BLaER1 (cell line): Measurements from ENCODE around the gene EYA4.

Source experiments
- H3K27ac ChIP-seq: shearing (Covaris generic); formaldehyde crosslinking; 2 replicates; pipeline ENCODE4 v1.8.1; 2022
- H3K27me3 ChIP-seq: shearing (Covaris generic); formaldehyde crosslinking; 2 replicates; pipeline ENCODE4 v1.8.1; 2022
- H3K36me3 ChIP-seq: shearing (Covaris generic); formaldehyde crosslinking; 2 replicates; pipeline ENCODE4 v1.8.1; 2022
- H3K4me1 ChIP-seq: shearing (Covaris generic); formaldehyde crosslinking; 2 replicates; pipeline ENCODE4 v1.8.1; 2022
- H3K4me2 ChIP-seq: shearing (Covaris generic); formaldehyde crosslinking; 2 replicates; pipeline ENCODE4 v1.8.1; 2022
- H3K4me3 ChIP-seq: shearing (Covaris generic); formaldehyde crosslinking; 2 replicates; pipeline ENCODE4 v1.8.1; 2022
- H3K9ac ChIP-seq: shearing (Covaris generic); formaldehyde crosslinking; 2 replicates; pipeline ENCODE4 v1.8.1; 2022
- H3K9me3 ChIP-seq: shearing (Covaris generic); formaldehyde crosslinking; 2 replicates; pipeline ENCODE4 v1.8.1; 2022
- H4K20me1 ChIP-seq: shearing (Covaris generic); formaldehyde crosslinking; 2 replicates; pipeline ENCODE4 v1.8.1; 2022
- Cebpa-rat ChIP-seq: shearing (Covaris generic); IDR thresholded peaks from 2 replicates; pipeline ENCODE4 v1.8.1; 2022

Gene EYA4

DNA sequence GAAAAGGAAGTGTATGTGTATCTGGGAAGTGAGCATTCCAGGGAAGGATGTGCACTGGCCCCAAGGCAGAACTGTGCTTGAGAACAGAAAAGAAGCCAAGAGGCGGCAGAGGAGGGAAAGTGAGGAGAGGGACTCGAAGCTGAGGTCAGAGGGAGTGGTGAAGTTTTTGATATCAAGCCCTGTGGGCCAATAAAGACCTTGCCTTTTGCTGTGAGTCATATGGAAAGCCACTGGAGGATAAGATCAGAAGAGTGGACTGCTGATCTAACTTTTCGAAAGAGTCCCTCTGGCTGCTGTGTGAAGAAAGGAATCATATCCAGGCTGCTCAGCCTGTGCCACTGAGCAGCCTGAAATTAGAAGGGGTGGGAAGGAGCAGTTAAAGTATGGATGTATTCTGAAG, 99.4 kb downstream of the EYA4 start:
- Histone ChIP-seq H3K27ac (no peak overlapping the region), H3K9me3 (no peaks in the 10 kb centered on the region), H3K27me3 (no peaks in the 10 kb centered on the region), H3K9ac (no peak overlapping the region), H3K4me2 (no peak overlapping the region), H3K36me3 (peaks cover 16% of the 10 kb centered on the region; the same call in 1 of the 2 replicates), H3K4me1 (no peaks in the 10 kb centered on the region), H4K20me1 (no peaks in the 10 kb centered on the region), H3K4me3 (no peak overlapping the region)
- no peak for TF ChIP-seq Cebpa-rat

GRCh38 chr6:133341607-133342158, 100.5 kb downstream of the EYA4 start:
- no peak for TF ChIP-seq Cebpa-rat
- H3K4me3 ChIP-seq = no peak overlapping the region
- H3K4me1 ChIP-seq = no peaks in the 10 kb centered on the region
- no peaks in the 10 kb centered on the region for H3K9me3 ChIP-seq
- H3K4me2 ChIP-seq = no peak overlapping the region
- no peak overlapping the region for H3K9ac ChIP-seq
- peaks cover 16% of the 10 kb centered on the region; the same call in 1 of the 2 replicates for H3K36me3 ChIP-seq
- no peaks in the 10 kb centered on the region for H4K20me1 ChIP-seq
- no peak overlapping the region for H3K27ac ChIP-seq
- H3K27me3 ChIP-seq = no peaks in the 10 kb centered on the region

DNA sequence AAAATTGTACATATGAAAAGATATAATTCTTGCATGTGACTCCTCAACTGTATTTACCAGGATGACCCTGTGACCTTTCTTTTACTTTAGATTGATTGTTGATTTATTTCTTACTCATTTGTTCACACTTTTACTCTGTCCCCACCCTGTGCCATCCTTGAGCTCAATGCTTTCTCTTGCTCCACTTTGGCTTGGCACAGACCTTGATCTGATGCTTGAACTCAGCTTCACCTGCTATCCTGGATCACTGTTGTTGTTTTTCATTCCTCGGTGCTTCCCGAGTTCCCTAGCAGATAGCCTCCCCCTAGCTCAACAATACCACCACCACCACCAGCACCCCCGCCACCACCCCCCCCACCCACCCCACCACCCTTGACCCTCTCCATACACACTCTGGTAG, 102.1 kb downstream of the EYA4 start:
- H3K9ac ChIP-seq = no peak overlapping the region
- no peaks in the 10 kb centered on the region for H3K27me3 ChIP-seq
- no peak for TF ChIP-seq Cebpa-rat
- H3K4me2 ChIP-seq = no peak overlapping the region
- no peak overlapping the region for H3K27ac ChIP-seq
- H3K9me3 ChIP-seq = no peaks in the 10 kb centered on the region
- peaks cover 24% of the 10 kb centered on the region; the same call in 1 of the 2 replicates for H3K36me3 ChIP-seq
- H3K4me1 ChIP-seq = no peaks in the 10 kb centered on the region
- no peaks in the 10 kb centered on the region for H4K20me1 ChIP-seq
- no peak overlapping the region for H3K4me3 ChIP-seq

- Histone ChIP-seq H3K9ac (no peak overlapping the region), H3K27me3 (no peaks in the 10 kb centered on the region), H3K4me1 (no peaks in the 10 kb centered on the region), H3K27ac (no peak overlapping the region), H3K4me3 (no peak overlapping the region), H4K20me1 (no peaks in the 10 kb centered on the region), H3K9me3 (peaks cover 4% of the 10 kb centered on the region; the same call in 1 of the 2 replicates), H3K4me2 (no peak overlapping the region), H3K36me3 (peaks cover 30% of the 10 kb centered on the region)
- no peak for TF ChIP-seq Cebpa-rat
Measured at GRCh38 chr6:133348846-133349245, 107.7 kb downstream of the EYA4 start.

DNA sequence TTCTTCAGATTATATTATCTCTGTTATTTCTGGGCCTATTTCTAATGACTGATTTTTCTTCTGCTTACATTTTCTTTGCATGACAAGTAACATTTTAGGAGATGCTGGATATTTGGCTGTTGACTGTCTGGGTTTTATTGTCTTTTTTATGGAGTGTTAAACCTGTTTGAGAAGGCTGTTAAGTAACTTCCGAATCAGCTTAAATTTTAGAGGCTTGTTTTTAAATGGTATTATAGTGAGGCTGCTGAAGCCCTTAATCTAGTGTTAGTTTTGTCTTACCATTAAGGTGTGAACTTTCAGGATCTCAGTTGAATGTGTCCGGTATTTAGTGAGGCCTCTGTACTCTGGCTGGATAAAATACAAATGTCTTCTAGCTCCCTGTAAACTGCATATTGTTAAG, 109.8 kb downstream of the EYA4 start:
- no peak for TF ChIP-seq Cebpa-rat
- Histone ChIP-seq H3K27ac (no peak overlapping the region), H3K4me2 (no peak overlapping the region)

GRCh38 chr6:133352046-133352445, 110.9 kb downstream of the EYA4 start:
- Histone ChIP-seq H3K4me2 (no peak overlapping the region), H3K36me3 (peaks cover 32% of the 10 kb centered on the region), H3K4me1 (no peaks in the 10 kb centered on the region), H3K9ac (no peak overlapping the region), H3K4me3 (no peak overlapping the region), H3K27ac (no peak overlapping the region), H3K27me3 (no peaks in the 10 kb centered on the region), H4K20me1 (no peaks in the 10 kb centered on the region), H3K9me3 (peaks cover 17% of the 10 kb centered on the region)
- no peak for TF ChIP-seq Cebpa-rat

More for the DNA sequence above, 109.8 kb downstream of the EYA4 start:
- Histone ChIP-seq H3K9ac (no peak overlapping the region), H3K36me3 (peaks cover 37% of the 10 kb centered on the region), H3K9me3 (peaks cover 16% of the 10 kb centered on the region), H3K4me1 (no peaks in the 10 kb centered on the region), H4K20me1 (no peaks in the 10 kb centered on the region), H3K4me3 (no peak overlapping the region), H3K27me3 (no peaks in the 10 kb centered on the region)

DNA sequence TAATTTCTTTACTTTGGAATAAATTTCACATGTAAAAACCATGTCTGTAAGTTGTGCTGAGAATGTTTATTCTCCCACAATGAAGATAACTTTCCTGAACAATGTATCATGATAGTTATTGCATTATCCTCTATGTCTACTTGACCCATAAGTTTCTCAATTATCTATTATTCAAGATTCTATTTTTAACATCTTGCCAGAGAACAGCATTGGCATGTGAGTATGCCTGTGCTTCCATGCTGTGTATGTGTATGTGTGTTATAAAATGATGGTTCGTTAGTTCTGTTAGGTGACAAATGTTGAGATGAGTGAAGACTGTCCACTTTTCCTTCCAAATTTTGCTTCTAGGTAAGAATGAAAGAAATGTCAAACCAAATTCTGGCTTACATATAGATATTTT, 111.9 kb downstream of the EYA4 start:
- Histone ChIP-seq H4K20me1 (no peaks in the 10 kb centered on the region), H3K4me1 (no peaks in the 10 kb centered on the region), H3K4me3 (no peak overlapping the region), H3K4me2 (no peak overlapping the region), H3K27ac (no peak overlapping the region), H3K27me3 (no peaks in the 10 kb centered on the region), H3K36me3 (peaks cover 24% of the 10 kb centered on the region), H3K9ac (no peak overlapping the region), H3K9me3 (peaks cover 17% of the 10 kb centered on the region)
- no peak for TF ChIP-seq Cebpa-rat

DNA sequence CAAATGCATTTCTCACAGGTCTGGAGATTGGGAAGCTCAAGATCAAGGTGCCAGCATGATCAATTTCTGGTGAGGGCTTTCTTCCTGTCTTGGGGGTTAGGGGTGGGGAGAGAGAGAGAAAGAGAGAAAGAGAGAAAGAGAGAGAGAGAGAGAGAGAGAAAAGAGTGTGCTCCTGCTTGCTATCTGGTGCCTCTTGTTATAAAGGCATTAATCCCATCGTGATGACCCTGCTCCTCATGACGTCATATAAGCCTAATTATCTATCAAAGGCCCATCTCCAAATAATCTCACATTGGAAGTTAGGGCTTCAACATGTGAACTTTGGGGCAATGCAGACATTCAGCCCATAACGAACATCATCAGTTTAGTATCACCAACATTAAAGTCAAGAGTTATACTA, 114.8 kb downstream of the EYA4 start:
- no peaks in the 10 kb centered on the region for H4K20me1 ChIP-seq
- no peak overlapping the region for H3K9ac ChIP-seq
- no peak overlapping the region for H3K27ac ChIP-seq
- H3K4me3 ChIP-seq = no peak overlapping the region
- H3K36me3 ChIP-seq = peaks cover 15% of the 10 kb centered on the region
- H3K4me2 ChIP-seq = no peak overlapping the region
- no peaks in the 10 kb centered on the region for H3K27me3 ChIP-seq
- no peaks in the 10 kb centered on the region for H3K4me1 ChIP-seq
- peaks cover 14% of the 10 kb centered on the region; the same call in 1 of the 2 replicates for H3K9me3 ChIP-seq
- no peak for TF ChIP-seq Cebpa-rat

DNA sequence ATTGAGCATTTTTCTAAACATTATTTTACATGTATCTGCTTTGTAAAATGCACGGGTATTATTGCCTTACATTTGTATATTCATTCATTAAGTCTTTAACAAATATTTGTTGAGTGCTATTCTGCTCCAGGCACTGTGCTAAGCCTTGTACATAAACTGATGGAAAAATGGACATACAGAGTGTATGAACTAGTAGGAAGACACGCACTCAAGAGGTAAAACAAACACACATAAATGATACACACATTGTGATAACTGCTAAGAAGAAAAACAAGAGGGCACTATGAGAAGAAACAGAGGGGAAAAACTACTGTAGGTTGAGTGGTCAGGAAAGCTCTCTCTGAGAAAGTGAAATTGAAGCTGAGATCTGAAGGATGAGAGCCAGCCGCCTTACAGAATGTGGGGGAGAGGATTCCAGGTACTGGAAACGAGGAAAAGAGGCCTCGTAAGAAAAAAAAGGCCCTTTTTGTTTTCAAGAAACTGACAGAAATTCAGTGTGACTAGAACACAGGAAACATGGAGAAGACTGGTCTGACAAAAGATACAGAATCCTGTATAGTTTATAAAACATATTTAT, 117.5 kb downstream of the EYA4 start:
- H3K9me3 ChIP-seq = peaks cover 23% of the 10 kb centered on the region
- H3K27me3 ChIP-seq = no peaks in the 10 kb centered on the region
- H3K27ac ChIP-seq = no peak overlapping the region
- no peaks in the 10 kb centered on the region for H4K20me1 ChIP-seq
- TF ChIP-seq Cebpa-rat = no peak
- H3K4me1 ChIP-seq = no peaks in the 10 kb centered on the region
- H3K4me2 ChIP-seq = no peak overlapping the region
- peaks cover 42% of the 10 kb centered on the region for H3K36me3 ChIP-seq
- no peak overlapping the region for H3K9ac ChIP-seq
- H3K4me3 ChIP-seq = no peak overlapping the region

DNA sequence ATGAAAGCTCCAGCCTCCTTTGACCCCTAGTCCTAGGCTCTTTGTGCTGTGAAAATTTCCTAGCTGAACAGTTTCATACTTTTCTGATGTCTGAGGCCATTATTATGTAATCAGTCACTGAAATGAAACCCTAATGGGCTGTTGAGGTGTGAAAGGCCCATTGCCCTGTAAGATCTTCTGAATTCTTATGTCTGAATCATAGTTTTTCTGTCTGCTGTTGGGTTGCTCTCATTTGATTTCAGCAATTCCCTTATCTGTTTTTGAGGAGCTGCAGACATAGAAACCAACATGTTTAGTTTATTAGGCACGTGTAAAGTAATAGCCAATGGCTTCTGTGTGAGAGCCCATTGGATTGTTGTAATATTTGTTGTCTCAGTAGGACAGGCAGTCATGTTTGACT, 118.1 kb downstream of the EYA4 start:
- Histone ChIP-seq H3K9me3 (peaks cover 29% of the 10 kb centered on the region), H4K20me1 (no peaks in the 10 kb centered on the region), H3K4me1 (no peaks in the 10 kb centered on the region)

DNA sequence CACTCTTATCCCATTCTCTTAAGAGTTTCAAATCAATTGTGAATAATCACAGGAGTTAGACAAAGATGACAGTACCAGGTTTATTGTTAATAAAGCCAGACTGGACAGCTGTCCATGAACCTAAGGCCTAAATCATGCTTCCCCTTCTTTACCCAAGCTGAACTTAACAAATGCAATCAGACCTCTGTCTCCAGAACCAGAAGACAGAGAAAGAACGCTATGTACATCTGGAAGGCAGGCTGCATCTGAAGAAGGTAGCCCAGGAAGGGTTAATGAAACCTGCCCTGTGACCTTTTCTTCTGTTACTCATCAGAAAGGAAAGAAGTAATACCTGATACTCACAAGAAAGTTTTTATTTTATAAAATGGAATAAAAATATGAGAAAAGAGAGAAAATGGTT, 118.6 kb downstream of the EYA4 start:
- Histone ChIP-seq H3K4me3 (no peak overlapping the region), H3K4me1 (no peaks in the 10 kb centered on the region), H4K20me1 (no peaks in the 10 kb centered on the region), H3K9ac (no peak overlapping the region), H3K27ac (no peak overlapping the region), H3K36me3 (peaks cover 53% of the 10 kb centered on the region), H3K4me2 (no peak overlapping the region), H3K9me3 (peaks cover 32% of the 10 kb centered on the region), H3K27me3 (no peaks in the 10 kb centered on the region)
- no peak for TF ChIP-seq Cebpa-rat

More for the DNA sequence above, 118.1 kb downstream of the EYA4 start:
- no peak overlapping the region for H3K4me3 ChIP-seq
- H3K4me2 ChIP-seq = no peak overlapping the region
- H3K27ac ChIP-seq = no peak overlapping the region
- TF ChIP-seq Cebpa-rat = no peak
- H3K9ac ChIP-seq = no peak overlapping the region
- H3K27me3 ChIP-seq = no peaks in the 10 kb centered on the region
- peaks cover 48% of the 10 kb centered on the region for H3K36me3 ChIP-seq
